Measurements from ENCODE around the gene ARMH4. TPM values are rescaled to one million over a fixed set of nuclear protein-coding genes. Genes with fewer than 3 reads are reported as not detected.

The ARMH4 gene
- total RNA-seq, 4 donors from 2014 or later = 5.0 to 8.0 (median 5.8) TPM

DNA sequence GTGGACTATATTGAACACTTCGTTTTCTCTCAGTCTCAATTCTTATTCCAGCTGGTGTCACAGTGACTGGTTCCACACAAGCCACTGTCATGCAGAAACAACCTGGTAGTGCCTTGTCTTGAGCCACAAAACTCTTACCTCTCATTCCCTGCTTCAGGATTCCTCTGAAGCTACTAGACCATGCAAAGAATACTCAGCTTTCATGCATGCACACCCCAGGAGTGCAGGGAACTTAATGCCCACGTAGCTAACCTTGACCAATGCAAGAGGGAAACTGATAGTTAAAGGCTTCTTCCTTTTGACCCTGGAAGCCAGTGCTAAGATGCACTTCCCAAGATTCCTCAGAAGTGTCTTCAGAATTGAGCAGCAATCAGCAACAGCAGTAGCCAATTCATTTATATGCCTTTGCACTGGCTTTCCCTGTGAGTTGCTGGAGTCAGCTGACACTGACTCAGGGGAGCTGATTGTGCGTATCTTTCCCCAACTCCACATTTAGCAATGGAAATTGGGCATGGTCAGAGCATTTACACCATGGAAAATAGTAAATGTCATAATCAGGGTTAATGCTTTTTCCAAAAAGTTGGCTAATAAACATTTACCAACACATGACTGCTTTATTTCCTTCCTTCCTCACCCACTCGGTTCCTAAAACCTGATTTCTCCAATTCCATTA lies 172.5 kb downstream of the ARMH4 start:
- no peaks in the 10 kb centered on the region for H3K9me3 ChIP-seq
- H3K27ac ChIP-seq (replicated peaks in 1 of 4) = no peak overlapping the region
- WGBS = 72% methylated on average over 4 of the region's 4 CpGs
- DNase-seq (ENCODE audit: extremely low spot score) = no peak
- H3K4me1 ChIP-seq = no peaks in the 10 kb centered on the region
- no peaks in the 10 kb centered on the region for H3K27me3 ChIP-seq
- intact Hi-C loops (cut with DNase I) = no loop called here
- H3K4me3 ChIP-seq = no peak overlapping the region
- TF ChIP-seq EP300 (IDR thresholded peaks at IDR 0.05) = no peak
- no peak for TF ChIP-seq POLR2A (IDR thresholded peaks at IDR 0.05; ENCODE audit: low read depth)
- TF ChIP-seq, protein P1, sequence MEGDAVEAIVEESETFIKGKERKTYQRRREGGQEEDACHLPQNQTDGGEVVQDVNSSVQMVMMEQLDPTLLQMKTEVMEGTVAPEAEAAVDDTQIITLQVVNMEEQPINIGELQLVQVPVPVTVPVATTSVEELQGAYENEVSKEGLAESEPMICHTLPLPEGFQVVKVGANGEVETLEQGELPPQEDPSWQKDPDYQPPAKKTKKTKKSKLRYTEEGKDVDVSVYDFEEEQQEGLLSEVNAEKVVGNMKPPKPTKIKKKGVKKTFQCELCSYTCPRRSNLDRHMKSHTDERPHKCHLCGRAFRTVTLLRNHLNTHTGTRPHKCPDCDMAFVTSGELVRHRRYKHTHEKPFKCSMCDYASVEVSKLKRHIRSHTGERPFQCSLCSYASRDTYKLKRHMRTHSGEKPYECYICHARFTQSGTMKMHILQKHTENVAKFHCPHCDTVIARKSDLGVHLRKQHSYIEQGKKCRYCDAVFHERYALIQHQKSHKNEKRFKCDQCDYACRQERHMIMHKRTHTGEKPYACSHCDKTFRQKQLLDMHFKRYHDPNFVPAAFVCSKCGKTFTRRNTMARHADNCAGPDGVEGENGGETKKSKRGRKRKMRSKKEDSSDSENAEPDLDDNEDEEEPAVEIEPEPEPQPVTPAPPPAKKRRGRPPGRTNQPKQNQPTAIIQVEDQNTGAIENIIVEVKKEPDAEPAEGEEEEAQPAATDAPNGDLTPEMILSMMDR (IDR thresholded peaks at IDR 0.05) = no peak
- TF ChIP-seq POLR2AphosphoS5 (IDR thresholded peaks at IDR 0.05) = no peak
- no peaks in the 10 kb centered on the region for H3K36me3 ChIP-seq

- intact Hi-C loops (cut with DNase I) = no loop called here
- H3K27me3 ChIP-seq = no peaks in the 10 kb centered on the region
- no peak for DNase-seq (ENCODE audit: extremely low spot score)
- no peaks in the 10 kb centered on the region for H3K9me3 ChIP-seq
- no peak overlapping the region for H3K27ac ChIP-seq (replicated peaks in 1 of 4)
- no peaks in the 10 kb centered on the region for H3K4me1 ChIP-seq
- no peak for TF ChIP-seq POLR2A (IDR thresholded peaks at IDR 0.05; ENCODE audit: low read depth)
- TF ChIP-seq, protein P1 (IDR thresholded peaks at IDR 0.05) = no peak
- TF ChIP-seq POLR2AphosphoS5 (IDR thresholded peaks at IDR 0.05) = no peak
- TF ChIP-seq EP300 (IDR thresholded peaks at IDR 0.05) = no peak
- H3K4me3 ChIP-seq = no peak overlapping the region
- H3K36me3 ChIP-seq = no peaks in the 10 kb centered on the region
Measured at GRCh38 chr14:57976701-57977100, 175.3 kb downstream of the ARMH4 start.

DNA sequence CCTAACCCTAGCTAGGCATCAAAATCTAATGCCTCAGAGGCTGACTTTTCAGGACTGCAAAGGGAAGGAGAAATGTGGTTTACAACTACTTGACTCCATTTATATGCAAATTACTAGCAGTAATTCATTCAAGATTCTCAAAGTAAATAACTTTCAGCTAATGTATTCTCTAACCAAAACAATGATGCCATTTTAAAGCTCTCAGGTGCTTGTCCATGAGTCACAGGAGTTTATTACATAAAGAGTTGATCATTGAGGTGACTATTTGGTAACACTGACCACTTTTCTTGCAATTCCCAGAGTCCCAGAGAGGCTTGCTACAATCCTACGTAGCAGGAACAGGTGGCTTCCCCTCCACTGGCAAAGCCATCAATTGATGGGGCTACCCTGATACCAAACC lies 177.1 kb downstream of the ARMH4 start:
- no peaks in the 10 kb centered on the region for H3K4me1 ChIP-seq
- 70% methylated on average over 1 of the region's 1 CpG for WGBS
- intact Hi-C loops (cut with DNase I) = no loop called here
- H3K36me3 ChIP-seq = no peaks in the 10 kb centered on the region
- H3K27ac ChIP-seq (replicated peaks in 1 of 4) = no peak overlapping the region
- no peak overlapping the region for H3K4me3 ChIP-seq
- no peak for DNase-seq (ENCODE audit: extremely low spot score)
- TF ChIP-seq, protein P1 (IDR thresholded peaks at IDR 0.05) = no peak
- no peak for TF ChIP-seq EP300 (IDR thresholded peaks at IDR 0.05)
- no peak for TF ChIP-seq POLR2A (IDR thresholded peaks at IDR 0.05; ENCODE audit: low read depth)
- TF ChIP-seq POLR2AphosphoS5 (IDR thresholded peaks at IDR 0.05) = no peak
- H3K9me3 ChIP-seq = no peaks in the 10 kb centered on the region
- no peaks in the 10 kb centered on the region for H3K27me3 ChIP-seq

DNA sequence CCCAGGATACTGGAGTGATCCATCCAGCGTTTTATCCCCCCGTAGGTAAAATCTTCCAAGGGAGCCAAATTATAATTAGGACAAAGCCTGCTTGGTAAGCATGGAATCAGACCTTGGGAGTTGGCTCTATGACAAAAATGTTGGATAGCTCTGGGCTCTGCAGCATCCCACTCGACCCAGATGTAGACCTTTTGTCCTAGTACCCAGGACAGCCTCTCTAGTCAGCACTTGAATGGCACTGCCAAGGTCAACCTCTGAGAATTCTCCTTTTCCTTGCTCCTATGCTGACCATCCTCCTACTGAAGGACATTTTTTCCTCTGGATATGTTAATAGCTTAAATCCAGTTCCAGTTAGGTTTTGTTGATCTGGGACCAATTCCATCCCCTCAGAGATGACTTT lies 181.4 kb downstream of the ARMH4 start:
- no peak overlapping the region for H3K27ac ChIP-seq (replicated peaks in 1 of 4)
- no peaks in the 10 kb centered on the region for H3K4me1 ChIP-seq
- H3K27me3 ChIP-seq = no peaks in the 10 kb centered on the region
- no peak for TF ChIP-seq POLR2AphosphoS5 (IDR thresholded peaks at IDR 0.05)
- TF ChIP-seq, protein P1 (IDR thresholded peaks at IDR 0.05) = no peak
- no peak for TF ChIP-seq EP300 (IDR thresholded peaks at IDR 0.05)
- TF ChIP-seq POLR2A (IDR thresholded peaks at IDR 0.05; ENCODE audit: low read depth) = no peak
- intact Hi-C loops (cut with DNase I) = no loop called here
- DNase-seq (ENCODE audit: extremely low spot score) = peak; percentile 29
- WGBS = 61% methylated on average over 3 of the region's 3 CpGs
- H3K4me3 ChIP-seq = no peak overlapping the region
- no peaks in the 10 kb centered on the region for H3K36me3 ChIP-seq
- H3K9me3 ChIP-seq = no peaks in the 10 kb centered on the region

DNA sequence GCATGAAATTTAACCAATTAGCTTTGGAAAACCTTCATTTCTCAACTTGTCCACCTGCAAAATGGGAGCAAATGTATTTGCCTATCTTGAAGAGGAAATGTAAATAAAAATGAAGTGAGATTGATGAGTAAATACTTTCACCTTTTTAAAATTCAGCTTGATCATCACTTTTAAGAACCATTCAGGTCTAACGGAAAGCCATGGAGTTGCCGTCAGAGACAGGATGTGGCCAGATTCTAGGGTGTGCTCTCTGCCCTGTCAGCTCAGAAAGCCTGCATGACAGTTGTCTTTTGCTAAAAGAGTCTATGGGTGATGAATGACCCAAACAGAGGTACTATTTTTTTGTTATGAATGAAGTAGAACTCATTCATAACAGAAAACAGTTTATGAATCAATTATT lies 181.8 kb downstream of the ARMH4 start:
- H3K27ac ChIP-seq (replicated peaks in 1 of 4) = no peak overlapping the region
- H3K4me1 ChIP-seq = no peaks in the 10 kb centered on the region
- H3K36me3 ChIP-seq = no peaks in the 10 kb centered on the region
- 78% methylated on average over 2 of the region's 2 CpGs for WGBS
- no peaks in the 10 kb centered on the region for H3K9me3 ChIP-seq
- DNase-seq (ENCODE audit: extremely low spot score) = no peak
- intact Hi-C loops (cut with DNase I) = no loop called here
- TF ChIP-seq EP300 (IDR thresholded peaks at IDR 0.05) (no peak), POLR2AphosphoS5 (IDR thresholded peaks at IDR 0.05) (no peak), POLR2A (IDR thresholded peaks at IDR 0.05; ENCODE audit: low read depth) (no peak)
- TF ChIP-seq, protein P1 (IDR thresholded peaks at IDR 0.05) = no peak
- H3K4me3 ChIP-seq = no peak overlapping the region
- no peaks in the 10 kb centered on the region for H3K27me3 ChIP-seq

Measured in esophagus muscularis mucosa (tissue), 4 donors.